Measurements from ENCODE around the gene URAD. TPM values are rescaled to one million over a fixed set of nuclear protein-coding genes. Genes with fewer than 3 reads are reported as not detected.

The URAD gene, protein sequence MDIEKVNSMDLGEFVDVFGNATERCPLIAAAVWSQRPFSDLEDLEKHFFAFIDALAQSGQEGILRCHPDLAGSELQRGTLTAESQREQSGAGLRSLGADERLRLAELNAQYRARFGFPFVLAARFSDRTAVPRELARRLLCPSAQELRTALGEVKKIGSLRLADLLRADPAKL
- total RNA-seq, result not detected in 2 replicates

DNA sequence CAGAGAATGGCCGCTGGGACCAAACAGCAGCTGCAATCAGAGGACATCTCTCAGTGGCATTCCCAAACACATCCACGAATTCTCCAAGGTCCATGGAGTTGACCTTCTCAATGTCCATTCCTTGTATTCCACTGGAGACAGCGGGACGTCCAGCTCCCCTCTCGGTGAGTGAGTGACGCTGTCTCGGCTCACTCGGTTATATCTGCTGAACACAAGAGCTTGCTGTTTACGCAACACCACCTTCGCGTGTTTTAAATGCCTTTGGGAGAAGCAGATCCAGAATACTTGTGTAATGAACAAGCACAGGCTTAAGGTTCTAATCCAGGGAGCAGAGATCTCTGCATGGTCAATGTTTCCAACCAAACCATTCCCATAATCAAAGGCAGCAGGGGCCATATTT, at the start of gene URAD:
Gene URAD, minus strand, starts transcription at position 174 of the 400 bp plus-strand sequence. Its CDS starts 56 bp downstream, at position 118.

DNA sequence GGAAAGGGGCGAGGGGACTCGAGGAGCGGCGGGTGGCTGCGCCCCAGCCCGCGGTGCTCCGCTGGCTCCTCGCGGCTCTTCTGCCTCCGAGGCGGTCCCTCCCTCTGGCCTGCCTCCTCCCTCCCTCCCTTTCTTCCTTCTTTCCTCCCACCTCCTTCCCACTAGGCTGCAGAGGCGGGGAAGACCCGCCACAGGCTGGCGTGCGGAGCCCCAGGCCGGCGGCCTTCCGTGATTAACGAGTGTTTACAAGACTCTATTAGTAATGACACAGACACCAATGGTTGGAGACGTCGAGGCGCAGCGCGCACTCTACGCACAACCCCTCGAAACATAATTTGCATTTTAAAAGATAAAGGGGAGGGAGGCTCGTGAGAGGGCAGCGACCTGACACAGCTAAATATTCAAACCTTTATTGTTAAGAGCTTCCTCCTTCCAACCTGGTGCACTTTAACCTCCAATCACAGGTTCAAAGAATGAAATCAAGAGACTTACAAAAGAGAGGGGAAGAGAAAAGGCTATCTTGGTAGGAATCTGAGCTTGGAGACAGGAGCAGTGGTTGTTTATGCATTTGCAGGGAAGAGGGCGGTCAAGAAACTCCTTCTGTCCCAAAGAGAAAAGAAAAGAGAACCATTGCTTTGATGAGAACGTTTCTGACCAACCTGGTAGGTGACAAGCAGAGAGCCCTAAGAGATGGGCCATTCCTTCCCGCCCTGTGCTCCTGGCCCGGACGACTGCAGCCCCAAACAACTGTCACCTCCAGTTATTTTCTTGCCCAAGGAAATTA, 19.2 kb downstream of the URAD start, which contains the start of gene CDX2:
Gene CDX2, minus strand, starts transcription at position 234 of the 784 bp plus-strand sequence. CDS start 309 bp downstream, outside the sequence.

Small RNAs within 50 kb of the gene (small RNA-seq; reads per million reads assigned to genes)
- gene ATP5F1EP2, result not detected
- not detected for gene RN7SL272P

Other genes starting within 250 kb of the URAD start
- gene GSX1, start 196.2 kb downstream of the URAD start, total RNA-seq, result not detected in 2 replicates
- gene PDX1, start 68.7 kb downstream of the URAD start, total RNA-seq, result not detected in 2 replicates
- not detected in 2 replicates for gene CDX2, start 19.4 kb downstream of the URAD start, total RNA-seq
- gene FLT3, start 111.9 kb upstream of the URAD start, total RNA-seq, result not detected in 2 replicates
- 23.9 and 25.9 TPM in 2 replicates for gene PAN3, start 149.9 kb upstream of the URAD start, total RNA-seq

All from placental epithelial cell (primary cell).